Activated naive CD8-positive, alpha-beta T cell treated with anti-CD3 and anti-CD28 coated beads, Interleukin-2, amount 50 U/mL, for 24 hours (primary cell): ENCODE measurements around the gene CD44.
A peak's percentile ranks its signal among the peaks of the same experiment; 100 is the strongest.

Source experiments
- ATAC-seq: fragments of 150-1000 bp; cut with Tn5 transposase; one replicate; pipeline ENCODE4 v1.10.0; 2021
- DNase-seq: peaks from one replicate; pipeline ENCODE4 v3.0.0; 2021
- H3K27ac Mint-ChIP-seq: one replicate; pipeline ENCODE4 v1.8.0; 2021; ENCODE audit warnings: mild to moderate bottlenecking, mixed read lengths
- H3K27me3 Mint-ChIP-seq: one replicate; pipeline ENCODE4 v1.8.0; 2021; ENCODE audit warnings: mixed read lengths
- H3K36me3 Mint-ChIP-seq: one replicate; pipeline ENCODE4 v1.8.0; 2021; ENCODE audit warnings: low read depth, mixed read lengths
- H3K4me1 Mint-ChIP-seq: one replicate; pipeline ENCODE4 v1.8.0; 2021; ENCODE audit warnings: mixed read lengths
- H3K4me3 Mint-ChIP-seq: one replicate; pipeline ENCODE4 v1.8.0; 2021; ENCODE audit warnings: mild to moderate bottlenecking, moderate library complexity, mixed read lengths
- H3K9me3 Mint-ChIP-seq: one replicate; pipeline ENCODE4 v1.8.0; 2021; ENCODE audit warnings: mixed read lengths

The CD44 gene

DNA sequence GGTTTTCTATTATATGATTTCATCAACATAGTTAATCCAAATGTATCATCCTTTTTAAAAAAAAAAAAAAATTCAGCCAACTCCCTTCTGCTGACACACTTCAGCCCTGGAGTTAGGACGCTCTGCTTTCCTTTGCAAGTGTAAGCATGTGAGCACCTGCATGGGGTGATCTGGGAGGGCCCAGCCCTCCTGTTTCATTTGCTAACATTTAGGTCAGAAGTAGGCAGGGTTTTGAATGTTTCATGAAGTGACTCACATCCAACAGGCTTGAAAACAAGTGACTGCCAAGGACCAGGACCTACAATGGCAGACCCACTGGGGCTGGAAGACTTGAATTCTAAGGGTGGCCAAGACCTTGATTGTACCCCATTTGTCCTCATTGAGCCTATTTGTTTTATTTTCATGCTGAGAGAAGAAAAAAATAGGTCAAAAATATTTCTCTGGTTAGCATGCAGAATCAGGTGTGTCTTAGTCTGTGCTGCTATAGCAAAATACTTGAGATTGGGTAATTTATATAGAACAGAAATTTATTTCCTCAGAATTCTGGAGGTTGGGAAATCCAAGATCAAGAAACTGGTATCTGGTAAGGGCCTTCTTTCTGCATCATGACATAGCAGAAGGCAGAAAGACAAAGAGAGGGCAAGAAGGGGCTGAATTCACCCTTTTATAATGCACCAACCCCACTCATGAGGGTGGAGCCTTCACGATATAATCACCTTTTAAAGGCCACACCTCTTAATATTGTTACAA, 137.6 kb downstream of the CD44 start:
- Mint-ChIP-seq H3K27me3 (no peaks in the 10 kb centered on the region), H3K4me1 (peaks cover 53% of the 10 kb centered on the region), H3K36me3 (no peaks in the 10 kb centered on the region), H3K27ac (peak overlapping the region; percentile 40), H3K9me3 (no peaks in the 10 kb centered on the region), H3K4me3 (no peak overlapping the region)
- DNase-seq = peak; percentile 22
- ATAC-seq = peak; percentile 58

GRCh38 chr11:35277827-35278226, 138.9 kb downstream of the CD44 start:
- H3K4me1 Mint-ChIP-seq = peaks cover 53% of the 10 kb centered on the region
- no peak overlapping the region for H3K4me3 Mint-ChIP-seq
- no peak for ATAC-seq
- H3K27ac Mint-ChIP-seq = no peak overlapping the region
- no peak for DNase-seq
- no peaks in the 10 kb centered on the region for H3K27me3 Mint-ChIP-seq
- no peaks in the 10 kb centered on the region for H3K36me3 Mint-ChIP-seq
- H3K9me3 Mint-ChIP-seq = no peaks in the 10 kb centered on the region

- ATAC-seq = no peak
- Mint-ChIP-seq H3K9me3 (no peaks in the 10 kb centered on the region), H3K27me3 (no peaks in the 10 kb centered on the region), H3K27ac (no peak overlapping the region), H3K36me3 (no peaks in the 10 kb centered on the region), H3K4me3 (no peak overlapping the region), H3K4me1 (peaks cover 30% of the 10 kb centered on the region)
- no peak for DNase-seq
Measured at GRCh38 chr11:35280727-35281126, 141.8 kb downstream of the CD44 start.

DNA sequence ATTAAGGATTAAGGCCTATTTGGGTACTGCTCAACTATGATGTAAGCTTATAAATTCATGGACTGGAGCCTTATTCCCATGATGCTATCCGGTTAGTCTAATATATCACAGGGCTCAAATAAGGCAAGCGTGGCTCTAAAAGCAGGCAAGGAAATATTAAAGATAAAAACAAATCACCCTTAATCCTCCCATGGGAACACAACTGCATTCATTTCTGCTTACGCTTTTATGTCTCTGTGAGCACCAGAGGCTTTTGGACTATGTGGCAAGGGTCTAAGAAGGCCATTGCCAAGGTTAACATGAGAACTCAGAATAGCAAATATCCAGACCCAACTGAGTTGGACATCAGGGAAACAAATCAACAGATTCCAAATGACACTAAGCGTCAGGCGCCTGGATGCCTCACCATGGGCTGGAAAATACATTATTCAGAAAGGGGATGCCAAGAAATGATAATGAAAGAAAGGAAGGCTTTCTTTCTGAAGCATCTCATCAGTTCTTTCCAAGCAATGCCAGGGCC, 142.3 kb downstream of the CD44 start:
- H3K4me3 Mint-ChIP-seq = no peak overlapping the region
- DNase-seq (no peak), ATAC-seq (no peak)
- H3K27ac Mint-ChIP-seq = no peak overlapping the region
- H3K27me3 Mint-ChIP-seq = no peaks in the 10 kb centered on the region
- no peaks in the 10 kb centered on the region for H3K9me3 Mint-ChIP-seq
- H3K4me1 Mint-ChIP-seq = peaks cover 25% of the 10 kb centered on the region
- H3K36me3 Mint-ChIP-seq = no peaks in the 10 kb centered on the region
